GM18519 (cell line): Measurements from ENCODE around the gene MBTPS1.

Experiments used
- ATAC-seq: cut with Tn5 transposase; IDR thresholded peaks from one replicate; pipeline ENCODE4 v1.9.1; 2021; ENCODE audit warnings: mild to moderate bottlenecking, moderate library complexity; ENCODE audit not compliant: unreplicated experiment, low FRiP score

The MBTPS1 gene

DNA sequence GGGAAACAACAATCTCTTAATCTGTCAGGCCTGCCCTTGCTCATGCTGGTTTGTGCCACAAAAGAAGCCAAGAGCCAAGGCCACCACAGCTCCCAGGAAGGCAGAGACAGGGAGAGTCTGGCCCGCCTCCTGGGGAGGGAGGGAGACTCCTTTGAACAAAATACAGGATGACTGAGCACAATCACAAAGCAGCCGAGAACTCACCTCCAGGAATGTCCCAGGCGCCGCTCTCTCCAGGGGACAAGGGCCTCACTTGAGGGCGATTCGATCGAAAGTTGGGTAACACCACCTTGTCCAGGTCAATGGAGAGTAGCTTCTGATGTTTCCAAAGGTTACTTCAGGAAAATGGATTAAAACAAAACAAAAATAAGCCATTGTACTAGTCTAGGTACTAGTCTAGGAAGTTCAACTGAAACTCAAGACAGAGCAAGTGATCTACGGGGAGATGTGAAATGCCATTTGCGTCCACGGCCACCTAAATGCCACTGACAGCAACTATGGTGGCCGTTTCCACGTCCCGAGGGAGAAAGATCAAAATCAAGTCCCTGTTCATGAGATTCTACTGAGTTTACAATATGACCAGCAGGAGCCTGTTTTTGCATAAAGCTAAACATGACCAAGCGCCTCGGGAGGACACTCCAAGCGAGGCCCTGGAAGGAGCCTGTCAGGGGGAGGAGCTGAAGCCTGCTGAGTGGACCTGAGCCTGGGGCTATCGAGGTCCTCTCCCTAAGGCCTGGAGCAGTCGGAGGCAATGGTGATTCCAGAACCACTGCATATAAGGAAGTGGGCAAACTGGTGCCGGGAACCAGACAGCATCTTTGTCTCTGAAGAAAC lies 60.7 kb downstream of the MBTPS1 start:
- no peak for ATAC-seq

- no peak for ATAC-seq
These were observed 61.4 kb downstream of the MBTPS1 start for GRCh38 chr16:84055366-84055765.

GRCh38 chr16:84054916-84055315 lies 61.8 kb downstream of the MBTPS1 start:
- no peak for ATAC-seq

DNA sequence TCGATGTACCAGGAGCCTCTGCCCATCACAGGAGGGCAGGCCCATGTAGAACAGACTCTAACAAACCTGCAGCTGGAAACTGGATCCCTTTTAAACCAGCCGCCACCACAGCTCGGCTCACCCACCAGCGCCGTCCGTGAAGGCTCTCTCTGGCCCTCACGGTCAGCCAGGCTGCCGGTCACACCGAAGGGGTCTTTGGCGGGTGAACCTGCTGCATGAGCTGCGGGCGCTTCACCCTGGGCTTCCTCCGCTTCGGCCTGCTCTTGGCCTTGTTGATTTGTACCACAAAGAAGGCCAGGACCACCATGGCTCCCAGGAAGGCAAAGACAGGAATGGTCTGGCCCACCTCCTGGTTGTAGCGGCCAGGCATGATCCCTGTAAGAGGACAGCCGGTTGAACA lies 62.5 kb downstream of the MBTPS1 start:
- no peak for ATAC-seq

- ATAC-seq, result no peak
These were observed 63.5 kb downstream of the MBTPS1 start for GRCh38 chr16:84053237-84053636.

DNA sequence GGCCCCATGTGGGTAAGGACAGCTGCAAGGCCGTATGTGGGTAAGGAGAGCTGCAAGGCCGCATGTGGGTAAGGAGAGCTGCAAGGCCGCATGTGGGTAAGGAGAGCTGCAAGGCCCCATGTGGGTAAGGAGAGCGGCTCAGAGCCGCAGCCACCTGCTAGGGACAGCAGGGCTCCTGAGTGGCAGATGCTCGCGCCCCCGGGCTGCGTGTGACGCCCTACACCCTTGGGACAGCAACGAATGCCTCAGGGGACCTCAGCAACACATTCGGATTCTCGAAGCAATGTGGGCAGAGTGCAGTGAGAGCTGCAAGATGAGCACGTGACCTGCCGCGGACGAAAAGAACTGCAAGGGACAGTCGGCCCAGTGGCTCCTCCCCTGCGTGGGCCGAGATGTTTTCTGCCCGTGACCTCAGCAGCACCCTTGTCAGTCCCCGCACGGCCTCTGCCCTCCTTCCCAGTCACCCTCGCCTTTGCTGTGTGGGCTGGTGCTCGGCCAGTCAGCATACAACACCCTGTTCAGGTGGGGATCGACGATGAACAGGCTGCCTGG lies 64.6 kb downstream of the MBTPS1 start:
- ATAC-seq, result no peak

DNA sequence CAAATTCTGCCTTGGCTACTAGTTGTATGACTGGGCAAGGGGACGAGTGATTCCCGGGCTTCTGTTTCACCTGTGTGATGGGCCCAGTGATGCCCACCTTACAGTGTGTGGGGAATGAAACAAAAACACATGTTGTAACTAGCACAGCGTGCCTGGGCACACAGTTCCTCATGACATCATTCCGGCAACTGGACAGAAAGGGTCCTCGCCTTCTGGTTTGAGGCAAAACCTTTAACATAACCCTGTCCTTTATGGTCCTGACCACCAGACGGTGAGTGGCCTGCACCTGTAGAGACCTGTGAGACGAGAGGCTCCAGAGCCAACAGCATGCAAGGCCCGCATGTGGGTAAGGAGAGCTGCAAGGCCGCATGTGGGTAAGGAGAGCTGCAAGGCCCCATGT lies 66.4 kb downstream of the MBTPS1 start:
- ATAC-seq, result no peak

- ATAC-seq, result no peak
These were observed 67.2 kb downstream of the MBTPS1 start for GRCh38 chr16:84049403-84050060.

- ATAC-seq, result no peak
These were observed 67.9 kb downstream of the MBTPS1 start for GRCh38 chr16:84048871-84049270.

DNA sequence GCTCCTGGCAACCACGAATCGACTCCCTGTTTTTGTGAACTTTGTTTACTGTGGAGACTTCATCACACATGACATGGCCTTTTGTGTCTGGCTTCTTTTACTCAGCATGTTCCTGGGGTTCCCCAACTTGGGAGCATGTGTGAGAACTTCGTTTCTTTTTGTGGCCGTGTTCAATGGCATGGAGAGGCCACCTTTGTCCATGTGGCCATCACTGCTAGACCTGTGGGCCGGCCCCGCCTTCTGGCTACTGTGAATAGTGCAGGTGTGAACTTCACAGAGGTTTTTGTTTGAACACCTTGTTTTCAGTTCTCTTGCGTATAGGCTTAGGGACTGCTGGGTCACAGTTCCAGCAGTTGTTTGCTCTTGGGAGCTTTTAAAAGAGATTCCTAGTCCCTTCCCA lies 68.5 kb downstream of the MBTPS1 start:
- no peak for ATAC-seq

DNA sequence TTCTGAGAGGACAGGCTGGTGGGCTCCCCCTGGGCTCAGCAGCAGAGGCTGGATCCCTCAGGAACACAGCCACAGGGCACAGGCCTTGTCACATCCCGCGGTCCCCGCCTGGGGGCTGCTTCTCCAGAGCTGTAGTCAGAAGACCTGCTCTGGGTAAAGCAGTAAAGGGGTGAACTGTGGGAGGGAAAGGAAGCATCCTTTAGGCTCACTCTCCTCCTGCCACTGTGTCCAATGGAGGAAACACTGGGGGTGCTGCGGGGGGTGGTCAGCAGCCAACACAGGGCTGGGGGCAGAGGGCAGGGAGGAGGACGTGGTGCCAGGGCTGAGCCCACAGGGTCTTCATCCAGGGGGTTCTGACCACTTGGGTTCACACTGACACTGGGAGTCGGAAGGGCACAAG lies 69.1 kb downstream of the MBTPS1 start:
- no peak for ATAC-seq

GRCh38 chr16:84047206-84047605 lies 69.5 kb downstream of the MBTPS1 start:
- no peak for ATAC-seq

- ATAC-seq, result no peak
These were observed 70.8 kb downstream of the MBTPS1 start for GRCh38 chr16:84045818-84046470.

DNA sequence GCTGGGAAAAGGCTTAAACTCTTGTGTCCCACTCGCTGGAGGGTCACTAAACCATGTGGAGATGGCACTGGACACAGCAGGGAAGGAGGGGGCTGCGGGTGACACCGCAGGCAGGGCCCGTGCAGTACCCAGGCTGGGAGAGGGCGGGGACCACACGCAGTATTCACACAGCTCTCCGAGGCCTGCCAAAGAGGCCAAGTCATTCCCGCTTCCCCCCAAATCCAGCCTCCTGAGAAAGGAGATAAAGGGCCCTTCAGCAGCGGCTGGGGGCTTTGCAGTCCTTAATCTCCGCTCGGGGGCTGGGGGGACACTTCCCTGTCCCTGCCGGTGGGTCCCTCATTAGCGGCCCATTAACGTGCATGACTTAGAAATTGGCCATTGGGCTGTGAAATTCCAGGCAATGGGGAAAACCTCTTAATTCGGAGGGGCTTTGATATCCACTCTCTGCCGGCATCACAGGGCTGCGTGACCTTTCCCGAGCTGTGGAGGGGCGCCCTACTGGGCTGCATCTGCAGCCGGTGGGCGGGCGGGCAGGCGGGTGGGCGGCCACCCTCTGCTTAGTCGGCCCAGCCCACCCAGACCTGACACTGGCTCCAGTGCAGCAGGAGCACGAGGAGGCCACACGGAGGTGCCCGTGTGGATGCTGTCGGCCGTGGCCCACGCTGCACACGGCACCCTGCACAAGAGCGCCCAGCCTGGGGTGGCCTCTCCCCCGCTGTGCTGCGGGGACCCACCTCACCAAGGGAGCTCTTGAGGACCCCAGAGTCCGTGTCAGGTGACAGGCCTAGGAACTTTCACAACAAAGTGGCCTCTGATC lies 71.5 kb downstream of the MBTPS1 start:
- ATAC-seq, result no peak

- no peak for ATAC-seq
These were observed 72.6 kb downstream of the MBTPS1 start for GRCh38 chr16:84044118-84044488.

DNA sequence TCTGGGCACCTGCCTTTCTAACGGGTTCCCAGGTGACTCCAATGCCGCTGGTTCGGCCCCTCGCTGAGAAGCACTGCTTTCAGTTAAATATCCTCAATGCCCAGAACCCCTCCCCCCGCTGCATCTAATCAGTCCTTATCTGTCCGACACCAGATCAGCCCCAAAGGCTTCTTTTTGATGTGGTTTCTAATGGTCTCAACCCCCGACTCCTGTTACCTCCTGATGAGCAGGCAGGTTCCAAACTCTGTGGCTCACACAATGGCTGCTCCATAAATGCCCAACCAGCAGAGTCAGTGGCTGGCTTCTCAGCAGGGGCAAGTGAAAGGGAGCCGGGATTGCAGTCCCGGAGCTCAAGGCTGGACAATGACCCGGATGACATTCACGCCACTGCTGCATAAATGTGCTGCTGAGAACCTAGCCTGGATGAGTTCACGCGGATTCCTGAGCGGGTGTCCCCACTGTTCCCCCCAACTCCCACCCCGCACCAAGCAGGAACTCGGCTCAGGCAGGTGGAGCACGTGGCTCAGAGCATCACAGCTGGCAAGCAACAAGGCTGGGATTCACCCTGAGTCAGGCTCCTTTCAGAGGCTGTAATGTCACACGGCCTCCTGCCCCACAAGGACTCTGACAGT lies 73.1 kb downstream of the MBTPS1 start:
- no peak for ATAC-seq

DNA sequence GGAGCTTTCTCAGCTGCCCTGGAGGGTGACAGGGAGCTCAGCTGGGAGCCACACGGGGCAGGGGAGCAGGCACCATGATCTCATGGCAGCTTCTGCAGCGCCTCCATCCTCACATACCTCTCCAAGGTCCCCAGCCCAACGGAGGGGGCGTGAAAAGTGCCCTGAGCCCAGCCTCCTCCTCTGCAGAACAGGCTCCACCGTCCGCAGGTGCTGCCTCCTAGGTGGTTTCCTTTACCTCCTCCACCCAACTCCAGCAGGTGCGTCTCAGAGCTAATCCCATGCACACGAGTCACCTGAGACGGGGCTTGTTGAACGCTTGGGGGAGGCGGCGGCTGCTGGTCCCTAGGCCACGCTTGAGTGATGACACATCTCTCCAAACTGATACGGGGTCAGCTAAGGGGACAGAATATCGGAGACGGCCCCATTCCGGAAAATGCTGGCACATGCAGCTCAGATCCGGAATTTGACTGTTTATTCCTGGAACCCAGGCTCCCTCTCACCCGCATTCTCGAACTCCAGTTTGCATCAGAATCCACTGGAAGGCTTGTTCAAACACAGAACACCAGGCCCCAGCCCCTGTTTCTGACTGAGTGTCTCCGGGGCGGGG lies 73.8 kb downstream of the MBTPS1 start:
- no peak for ATAC-seq

DNA sequence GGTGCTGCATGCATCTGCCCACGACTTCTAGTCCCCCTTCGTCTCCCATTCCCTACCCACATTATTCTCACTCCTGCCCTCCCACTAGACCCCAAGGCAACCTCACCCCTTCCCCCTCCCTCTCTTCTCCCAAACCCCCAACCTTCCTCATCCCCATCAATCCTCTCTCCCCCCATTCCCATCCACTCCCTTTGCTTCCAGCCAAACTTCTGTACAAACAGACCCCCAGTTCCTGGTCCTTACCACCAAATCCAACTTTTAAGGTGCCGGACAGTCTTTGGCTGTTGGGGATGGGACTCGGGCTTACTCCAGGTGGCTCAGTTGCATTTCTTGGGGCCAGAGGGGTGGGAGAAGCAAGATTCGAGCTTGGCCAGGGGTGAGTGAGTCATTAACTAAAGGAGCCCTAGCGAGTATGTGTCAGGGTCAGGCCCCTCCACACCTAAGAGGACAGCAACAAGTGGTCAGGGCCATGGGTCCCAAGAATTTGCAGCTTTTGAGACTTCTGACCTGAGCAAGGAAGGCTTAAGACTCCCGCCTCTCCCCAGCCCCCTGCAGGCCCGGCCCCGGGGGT lies 74.3 kb downstream of the MBTPS1 start, which contains the start of gene SLC38A8:
SLC38A8 (minus strand) TSS at position 488 of the 571 bp plus-strand sequence. CDS start 638 bp downstream, outside the sequence.
- ATAC-seq, result no peak

GRCh38 chr16:84041881-84042280 lies 74.9 kb downstream of the MBTPS1 start:
- no peak for ATAC-seq
